ENCODE measurements around the gene EI24. TPM values are rescaled to one million over a fixed set of nuclear protein-coding genes. Genes with fewer than 3 reads are reported as not detected.

Gene EI24
- total RNA-seq, 2 experiments from 2014 or later: 39.0 to 39.2 TPM

GRCh38 chr11:125625225-125625629, 56.0 kb downstream of the EI24 start:
- Mint-ChIP-seq H3K27ac (peak overlapping the region; percentile 95), H3K4me1 (peaks cover 23% of the 10 kb centered on the region), H3K4me3 (peak overlapping the region; percentile 92), H3K9me3 (no peaks in the 10 kb centered on the region), H3K27me3 (no peaks in the 10 kb centered on the region), H3K36me3 (peaks cover 11% of the 10 kb centered on the region)
- POLR2A ChIA-PET: interaction anchor here (0.6 to 3.2 kb wide), 14 partner anchors 8 to 693 kb away, joined by 3 to 44 read pairs (median 3); partner anchors contain the start of genes EI24, FEZ1, HYLS1 and PUS3
- no peak for ATAC-seq (ENCODE audit: low read depth)
- no peak for DNase-seq

DNA sequence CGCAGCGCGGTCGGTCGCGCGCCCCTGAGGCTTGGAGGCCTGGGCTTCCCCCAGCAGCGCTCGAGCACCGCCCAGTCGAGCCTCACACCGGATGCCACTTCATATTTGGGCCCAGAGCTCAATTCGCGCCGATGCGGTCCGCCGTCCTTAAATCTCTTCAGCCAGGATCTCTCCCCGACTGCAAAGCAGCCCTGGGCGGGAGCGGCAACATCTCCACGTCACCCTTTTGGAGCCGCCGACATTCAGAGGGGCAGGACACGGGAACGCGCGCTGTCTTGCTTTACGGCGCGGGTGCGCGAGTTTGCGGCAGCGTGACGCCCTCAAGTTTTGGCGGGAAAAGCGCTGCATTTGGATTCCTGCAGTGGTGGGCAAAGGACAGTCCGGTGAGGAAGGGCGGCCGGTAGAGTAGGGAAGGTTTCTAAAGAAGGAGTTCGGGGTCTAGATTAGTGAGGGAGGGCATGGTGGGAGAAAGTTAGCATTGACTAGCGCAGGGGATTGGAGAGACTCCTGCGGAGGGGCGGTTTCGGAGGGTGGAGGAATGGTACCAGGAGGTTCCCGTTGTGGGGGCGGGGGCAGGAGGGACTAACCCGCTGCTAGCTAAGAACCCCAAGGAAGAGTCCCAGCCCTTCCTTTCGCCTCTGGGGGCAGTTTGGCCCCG, 56.5 kb downstream of the EI24 start:
- ATAC-seq (ENCODE audit: low read depth) (peak; percentile 91), DNase-seq (peak; percentile 89)
- Mint-ChIP-seq H3K36me3 (peaks cover 11% of the 10 kb centered on the region), H3K4me3 (peak overlapping the region; percentile 92), H3K9me3 (no peaks in the 10 kb centered on the region), H3K4me1 (peaks cover 23% of the 10 kb centered on the region), H3K27ac (peak overlapping the region; percentile 95), H3K27me3 (no peaks in the 10 kb centered on the region)
- POLR2A ChIA-PET: interaction anchor here (0.6 to 3.2 kb wide), 14 partner anchors 9 to 692 kb away, joined by 3 to 44 read pairs (median 3); partner anchors contain the start of genes EI24, FEZ1, HYLS1 and PUS3

- H3K4me1 Mint-ChIP-seq: peaks cover 23% of the 10 kb centered on the region
- POLR2A ChIA-PET: interaction anchor here (1.0 to 3.2 kb wide), 6 partner anchors 34 to 261 kb away, joined by 3 to 44 read pairs (median 11); partner anchors contain the start of genes EI24, HYLS1 and STT3A
- ATAC-seq (ENCODE audit: low read depth) (peak; percentile 31), DNase-seq (peak; percentile 30)
- peaks cover 12% of the 10 kb centered on the region for H3K36me3 Mint-ChIP-seq
- peak overlapping the region; percentile 92 for H3K4me3 Mint-ChIP-seq
- peak overlapping the region; percentile 95 for H3K27ac Mint-ChIP-seq
- H3K9me3 Mint-ChIP-seq: no peaks in the 10 kb centered on the region
- H3K27me3 Mint-ChIP-seq: no peaks in the 10 kb centered on the region
Measured at GRCh38 chr11:125626288-125626950, 57.1 kb downstream of the EI24 start.

- ATAC-seq (ENCODE audit: low read depth) (no peak), DNase-seq (no peak)
- peaks cover 25% of the 10 kb centered on the region for H3K4me1 Mint-ChIP-seq
- no peaks in the 10 kb centered on the region for H3K9me3 Mint-ChIP-seq
- no peak overlapping the region for H3K27ac Mint-ChIP-seq
- POLR2A ChIA-PET: interaction anchor here (1.5 to 3.2 kb wide), 2 partner anchors 35 to 260 kb away, joined by 3 to 44 read pairs; partner anchors contain the start of genes HYLS1 and STT3A
- peaks cover 13% of the 10 kb centered on the region for H3K36me3 Mint-ChIP-seq
- peak overlapping the region; percentile 92 for H3K4me3 Mint-ChIP-seq
- H3K27me3 Mint-ChIP-seq: no peaks in the 10 kb centered on the region
Measured at GRCh38 chr11:125627236-125627910, 58.1 kb downstream of the EI24 start.

Other genes starting within 250 kb of the EI24 start
- gene FEZ1, start 73.2 kb upstream of the EI24 start, total RNA-seq: 1 to 10 TPM in 1 of 2 experiments, under 1 TPM in 1; 0.64 to 1.3 TPM
- gene STT3A, start 23.4 kb downstream of the EI24 start, total RNA-seq: 10 to 100 TPM; 86.1 to 86.7 TPM
- gene CHEK1, start 55.7 kb downstream of the EI24 start, total RNA-seq: 10 to 100 TPM; 61.5 to 66.9 TPM
- gene ACRV1, start 111.4 kb downstream of the EI24 start, total RNA-seq: not detected
- gene PATE1, start 176.8 kb downstream of the EI24 start, total RNA-seq: not detected
- not detected for gene PATE2, start 209.4 kb downstream of the EI24 start, total RNA-seq
- not detected for gene PATE3, start 218.7 kb downstream of the EI24 start, total RNA-seq